NB4 (cell line): ENCODE results near the gene FAAP20.

Source experiments
- DNase-seq: peaks from one replicate; pipeline ENCODE4 v3.0.0; 2010; ENCODE audit warnings: low read depth
- H3K4me3 ChIP-seq: one replicate; pipeline ENCODE4 v1.5.1; 2011; ENCODE audit warnings: mild to moderate bottlenecking, low read depth, low read length, moderate library complexity
- MYC ChIP-seq: IDR thresholded peaks from 2 replicates; pipeline ENCODE4 v1.6.1; 2011; ENCODE audit warnings: low read depth, low read length
- POLR2A ChIP-seq: IDR thresholded peaks from 2 replicates; pipeline ENCODE4 v1.6.1; 2011; ENCODE audit warnings: mild to moderate bottlenecking; ENCODE audit not compliant: insufficient read length; ENCODE audit errors: extremely low read depth
- TF ChIP-seq, protein P1 (sequence below): IDR thresholded peaks from 2 replicates; pipeline ENCODE4 v1.6.1; 2011; ENCODE audit warnings: low read depth, low read length
- TF ChIP-seq, protein P2 (sequence below): IDR thresholded peaks from one replicate; pipeline ENCODE4 v1.5.1; 2012; ENCODE audit warnings: low read depth, low read length

The FAAP20 gene

DNA sequence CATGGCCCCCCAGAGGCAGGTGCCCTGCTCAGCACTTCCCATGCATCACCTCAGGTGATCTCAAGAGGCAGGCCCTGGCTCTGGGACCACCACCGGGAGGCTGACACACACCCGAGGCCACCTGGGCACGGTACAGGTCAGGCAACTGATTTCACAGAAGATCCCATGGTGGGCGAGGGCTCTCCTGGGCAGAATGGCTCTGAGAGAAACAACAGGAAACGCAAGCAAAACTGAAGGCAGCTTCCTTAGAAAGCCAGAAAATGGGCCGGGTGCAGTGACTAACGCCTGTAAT, 22.1 kb upstream of the FAAP20 start:
- no peak overlapping the region for H3K4me3 ChIP-seq
- no peak for TF ChIP-seq MYC
- TF ChIP-seq, protein P1, sequence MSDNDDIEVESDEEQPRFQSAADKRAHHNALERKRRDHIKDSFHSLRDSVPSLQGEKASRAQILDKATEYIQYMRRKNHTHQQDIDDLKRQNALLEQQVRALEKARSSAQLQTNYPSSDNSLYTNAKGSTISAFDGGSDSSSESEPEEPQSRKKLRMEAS = no peak
- TF ChIP-seq POLR2A = no peak
- TF ChIP-seq, protein P2, sequence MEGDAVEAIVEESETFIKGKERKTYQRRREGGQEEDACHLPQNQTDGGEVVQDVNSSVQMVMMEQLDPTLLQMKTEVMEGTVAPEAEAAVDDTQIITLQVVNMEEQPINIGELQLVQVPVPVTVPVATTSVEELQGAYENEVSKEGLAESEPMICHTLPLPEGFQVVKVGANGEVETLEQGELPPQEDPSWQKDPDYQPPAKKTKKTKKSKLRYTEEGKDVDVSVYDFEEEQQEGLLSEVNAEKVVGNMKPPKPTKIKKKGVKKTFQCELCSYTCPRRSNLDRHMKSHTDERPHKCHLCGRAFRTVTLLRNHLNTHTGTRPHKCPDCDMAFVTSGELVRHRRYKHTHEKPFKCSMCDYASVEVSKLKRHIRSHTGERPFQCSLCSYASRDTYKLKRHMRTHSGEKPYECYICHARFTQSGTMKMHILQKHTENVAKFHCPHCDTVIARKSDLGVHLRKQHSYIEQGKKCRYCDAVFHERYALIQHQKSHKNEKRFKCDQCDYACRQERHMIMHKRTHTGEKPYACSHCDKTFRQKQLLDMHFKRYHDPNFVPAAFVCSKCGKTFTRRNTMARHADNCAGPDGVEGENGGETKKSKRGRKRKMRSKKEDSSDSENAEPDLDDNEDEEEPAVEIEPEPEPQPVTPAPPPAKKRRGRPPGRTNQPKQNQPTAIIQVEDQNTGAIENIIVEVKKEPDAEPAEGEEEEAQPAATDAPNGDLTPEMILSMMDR = no peak
- no peak for DNase-seq

DNA sequence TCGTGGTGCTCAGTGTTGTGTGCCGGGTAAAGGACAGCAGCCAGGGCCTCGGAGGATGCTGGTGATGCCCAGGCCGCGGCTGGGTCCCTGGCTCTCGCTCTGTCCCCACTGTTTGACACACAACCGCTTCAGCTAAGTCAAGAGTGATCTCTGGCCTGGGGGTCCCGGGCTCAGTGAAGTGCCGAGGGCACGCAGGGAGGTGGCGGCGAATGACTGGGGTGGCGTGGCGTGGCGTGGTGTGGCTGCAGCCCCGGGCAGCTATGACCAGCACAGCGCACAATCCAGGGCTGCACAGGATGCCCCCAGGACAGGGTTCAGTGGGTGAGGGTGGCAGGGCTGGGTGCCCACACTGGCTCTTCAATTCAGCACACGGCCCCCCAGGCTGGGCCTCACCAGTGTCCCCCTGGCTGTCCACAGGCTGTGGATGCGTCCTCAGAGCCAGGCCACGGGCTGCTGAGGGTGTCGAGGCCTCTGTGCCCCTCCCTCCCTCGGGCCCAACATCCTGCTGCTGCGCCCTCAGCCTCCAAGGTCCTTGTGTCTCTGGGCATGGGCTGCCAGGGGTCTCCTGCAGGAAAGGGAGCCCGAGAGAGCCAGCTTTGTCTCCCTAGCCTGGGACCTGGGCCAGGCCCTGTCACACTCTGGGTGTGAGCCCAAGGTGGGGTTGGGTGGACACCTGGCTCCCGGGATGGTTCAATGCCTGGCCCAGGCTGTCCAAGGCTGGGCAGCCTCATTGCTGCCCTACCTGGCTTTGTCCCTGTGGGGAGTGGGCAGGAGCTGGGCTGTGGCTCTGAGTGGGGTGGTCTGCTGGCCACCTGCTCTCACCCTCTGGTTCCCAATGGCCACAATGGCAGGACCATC, 21.6 kb upstream of the FAAP20 start:
- TF ChIP-seq, protein P1 = no peak
- no peak for TF ChIP-seq POLR2A
- TF ChIP-seq MYC = no peak
- TF ChIP-seq, protein P2 = no peak
- H3K4me3 ChIP-seq = no peak overlapping the region
- DNase-seq = no peak

DNA sequence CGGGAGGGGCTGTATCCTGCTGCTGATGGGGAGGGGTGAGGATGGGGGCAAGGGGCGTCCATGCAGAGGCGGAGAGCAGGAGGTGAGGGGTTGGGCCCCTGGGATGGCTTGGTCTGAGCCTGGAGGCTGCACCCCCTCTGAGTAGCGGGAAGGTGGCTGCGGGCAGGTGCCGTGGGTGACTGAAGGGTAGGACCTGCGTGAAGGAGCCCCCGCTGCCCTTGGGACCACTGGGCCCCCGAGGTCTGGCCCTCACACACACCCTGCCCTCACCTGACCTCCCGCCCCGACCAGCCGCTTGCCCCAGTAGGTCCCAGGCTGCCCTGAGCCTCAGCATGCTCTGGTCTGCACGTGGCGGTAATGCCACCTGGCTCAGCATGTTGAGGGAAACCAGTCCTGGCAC, 20.8 kb upstream of the FAAP20 start:
- DNase-seq = no peak
- TF ChIP-seq POLR2A (no peak), MYC (no peak)
- TF ChIP-seq, protein P1 = no peak
- TF ChIP-seq, protein P2 = no peak

DNA sequence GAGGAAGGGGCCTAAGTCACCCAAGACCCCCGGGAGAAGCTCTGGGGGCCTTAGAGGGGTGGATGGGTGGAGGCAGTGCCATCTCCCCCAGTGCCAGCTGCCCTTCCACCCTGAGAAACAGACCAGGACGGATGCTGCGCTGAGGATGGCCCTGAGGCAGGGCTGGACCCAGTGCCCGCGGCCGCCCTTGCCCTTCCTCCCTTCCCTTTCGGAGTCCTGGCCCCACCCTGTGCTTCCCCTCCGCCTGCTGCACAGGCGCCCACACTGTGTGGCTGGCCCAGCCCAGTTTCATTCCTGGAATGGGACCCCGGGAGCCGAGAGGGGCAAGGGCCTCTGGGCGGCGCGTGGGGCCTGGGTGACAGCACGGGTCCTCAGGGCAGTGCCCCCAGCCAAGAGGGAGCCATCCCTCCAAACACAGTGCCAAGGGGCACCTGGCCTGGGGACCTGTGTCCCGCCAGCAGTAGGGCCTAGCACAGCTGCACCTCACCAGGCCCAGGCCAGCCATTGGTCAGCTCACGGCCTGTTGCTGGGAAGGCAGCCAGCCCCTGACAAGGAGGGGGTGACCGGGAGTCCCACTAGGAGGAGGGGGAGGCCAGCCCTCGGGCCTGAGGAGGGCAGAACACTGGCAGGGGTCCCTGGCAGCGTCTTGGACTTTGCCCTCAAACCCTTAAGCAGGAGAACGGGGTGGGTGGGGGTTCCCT, 20.1 kb upstream of the FAAP20 start:
- DNase-seq = no peak
- TF ChIP-seq, protein P2 = no peak
- TF ChIP-seq MYC (no peak), POLR2A (no peak)
- TF ChIP-seq, protein P1 = no peak
- no peak overlapping the region for H3K4me3 ChIP-seq

More for the DNA sequence above, 20.8 kb upstream of the FAAP20 start:
- no peak overlapping the region for H3K4me3 ChIP-seq

DNA sequence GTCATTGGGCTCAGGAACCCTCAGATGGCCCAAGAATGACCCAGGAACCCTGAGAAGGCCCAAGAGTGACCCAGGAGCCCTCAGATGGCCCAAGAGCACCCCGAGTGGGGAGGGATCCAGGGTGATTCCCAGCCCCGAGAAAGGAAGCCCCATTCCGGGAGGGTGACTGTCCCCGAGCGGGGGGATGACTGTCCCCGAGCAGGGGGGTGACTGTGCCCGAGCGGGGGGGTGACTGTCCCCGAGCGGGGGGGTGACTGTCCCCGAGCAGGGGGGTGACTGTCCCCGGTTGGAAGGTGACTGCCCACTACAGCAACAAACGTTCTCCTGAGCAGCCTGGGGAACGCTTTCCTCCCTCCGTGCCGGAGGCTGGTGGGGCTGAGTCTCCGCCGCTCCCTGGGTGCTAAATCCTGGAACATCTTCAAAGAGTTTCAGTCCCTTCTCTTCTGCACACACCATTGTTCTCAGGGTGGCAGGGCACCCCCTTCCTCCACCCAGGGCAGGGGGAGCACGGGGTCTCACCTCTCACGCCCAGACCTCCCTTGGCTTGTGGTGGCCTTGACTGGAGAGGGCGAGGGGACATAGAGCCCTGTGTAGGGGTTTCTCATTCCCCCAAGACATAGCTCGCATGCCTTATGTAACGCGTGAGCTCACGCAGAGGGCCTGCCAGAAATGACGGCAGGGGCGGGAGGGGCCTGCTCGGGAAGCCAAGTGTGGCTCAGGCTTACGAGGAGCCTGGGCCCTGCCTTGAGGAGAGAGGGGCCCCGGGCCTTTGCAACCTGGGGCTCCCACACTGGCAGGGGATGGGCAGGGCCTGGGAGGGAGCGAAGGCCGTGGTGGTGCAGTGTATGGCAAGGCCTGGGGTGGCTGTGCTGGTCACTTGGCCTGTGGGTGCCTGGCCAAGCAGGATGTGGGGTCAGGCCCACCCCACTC, 19.3 kb upstream of the FAAP20 start:
- TF ChIP-seq, protein P2 = no peak
- TF ChIP-seq MYC (no peak), POLR2A (no peak)
- H3K4me3 ChIP-seq = no peak overlapping the region
- DNase-seq = no peak
